ENCODE results near the gene TCF7L1.

Gene TCF7L1

DNA sequence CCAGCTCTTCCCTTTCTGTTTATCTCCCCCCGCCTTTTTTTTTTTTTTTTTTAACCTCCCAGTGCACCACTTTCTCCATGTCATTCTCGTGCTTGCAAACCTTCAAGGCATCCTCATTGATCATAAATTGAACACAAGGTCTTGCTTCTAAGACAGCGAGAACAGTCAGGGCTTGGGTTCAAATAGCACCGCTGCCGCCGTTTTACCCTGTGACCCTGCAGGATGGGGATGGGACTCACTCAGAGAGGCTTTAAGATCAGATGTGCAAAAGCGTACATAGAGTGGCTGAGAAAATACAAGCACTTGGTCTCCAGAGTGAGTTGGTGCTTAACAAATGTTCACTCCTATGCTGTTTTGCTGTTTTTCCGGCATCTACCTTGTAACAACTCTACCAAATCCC lies 93.6 kb downstream of the TCF7L1 start:
- no peak for DNase-seq (ENCODE audit: low read depth in 2 of 2)

DNA sequence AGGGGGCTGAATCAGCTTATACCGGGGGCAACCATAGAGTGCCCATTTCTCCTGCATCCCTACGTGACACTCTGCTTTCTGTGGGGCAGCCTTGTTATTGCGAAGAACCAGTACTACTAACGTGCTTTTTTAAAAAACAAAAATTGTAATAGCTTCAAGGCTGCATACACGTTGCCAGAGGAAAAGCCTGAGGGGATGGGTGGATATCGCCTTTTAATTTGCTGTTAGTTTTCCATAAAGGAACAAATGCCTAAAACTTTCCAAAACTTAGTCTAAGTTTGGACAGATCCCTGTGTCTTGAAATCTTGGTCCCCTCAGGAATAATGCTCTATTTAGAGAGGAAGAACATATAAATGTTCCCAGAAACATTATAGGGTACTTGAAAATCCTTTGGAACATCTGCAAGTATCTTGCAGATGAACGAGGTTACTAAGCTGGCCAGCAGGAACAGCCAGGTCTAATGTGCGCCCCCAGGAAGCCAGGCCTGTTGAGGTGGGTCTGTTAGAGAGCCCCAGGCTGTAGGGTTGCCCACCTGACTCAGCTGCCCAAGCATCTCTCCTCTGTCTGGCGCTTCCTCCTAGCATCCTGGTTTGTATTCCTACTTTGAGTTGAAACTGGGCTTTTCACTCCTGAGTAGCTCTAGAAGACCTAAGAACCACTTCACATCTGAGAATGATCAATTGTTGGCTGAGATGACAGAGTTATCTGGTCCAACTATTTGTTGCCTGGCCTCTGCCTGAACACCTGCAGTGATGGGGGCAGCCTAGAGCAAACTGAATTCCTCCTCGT lies 97.7 kb downstream of the TCF7L1 start:
- no peak for DNase-seq (ENCODE audit: low read depth in 2 of 2)

DNA sequence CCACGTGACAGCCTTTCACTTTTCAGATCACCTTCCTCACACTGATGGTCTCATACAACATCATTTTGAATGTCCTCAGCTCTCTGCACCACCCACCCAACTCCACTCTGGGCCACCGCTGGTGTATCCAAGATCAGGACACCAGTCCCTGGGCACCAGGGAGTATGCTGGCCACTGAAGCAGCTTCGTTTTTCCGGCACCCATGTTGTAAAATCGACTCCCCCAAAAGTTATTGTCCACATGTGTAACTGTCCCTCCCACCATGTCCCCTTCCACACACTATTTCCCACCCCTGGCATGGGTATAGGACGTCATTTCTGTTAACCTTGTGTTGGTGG lies 98.2 kb downstream of the TCF7L1 start:
- no peak for DNase-seq (ENCODE audit: low read depth in 2 of 2)

DNA sequence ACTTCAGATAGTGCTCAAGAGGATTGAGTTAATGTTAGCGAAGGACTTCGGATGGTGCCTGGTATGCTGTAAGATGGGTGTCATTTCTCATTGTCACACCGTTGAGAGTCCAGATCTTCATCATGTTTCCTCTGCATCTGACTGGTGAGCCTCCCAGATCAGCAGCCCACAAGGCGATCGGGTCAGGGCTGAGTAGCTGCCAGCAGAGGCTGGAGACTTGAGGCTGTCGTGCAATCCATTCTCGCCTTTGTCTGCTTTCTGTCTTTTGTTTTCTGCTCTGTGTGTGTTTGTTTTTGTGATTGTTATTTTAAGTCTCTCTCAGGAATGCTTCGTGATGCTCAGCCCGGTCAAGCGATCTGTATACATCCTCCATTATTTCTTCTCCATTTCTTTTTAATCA lies 98.8 kb downstream of the TCF7L1 start:
- no peak for DNase-seq (ENCODE audit: low read depth in 2 of 2)

DNA sequence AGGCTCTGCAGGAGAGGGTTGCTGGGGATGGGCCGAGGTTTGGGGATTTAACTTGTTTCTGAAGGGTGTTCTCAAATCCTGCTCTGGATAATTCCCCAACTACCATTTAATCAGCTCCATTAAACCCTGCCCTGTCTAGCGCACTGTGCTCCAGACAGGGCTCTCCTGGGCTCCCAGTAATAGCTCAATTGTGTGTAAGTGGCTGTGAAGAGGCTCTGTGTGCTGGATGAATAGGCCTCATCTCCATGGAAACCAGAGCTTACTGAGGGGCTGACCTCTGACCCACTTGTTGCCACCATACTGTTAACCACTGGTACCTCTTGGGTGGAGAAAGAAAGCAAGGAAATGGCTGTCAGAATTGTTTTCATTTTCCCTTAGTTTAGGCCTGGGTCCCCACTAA lies 101.7 kb downstream of the TCF7L1 start:
- DNase-seq (ENCODE audit: low read depth in 2 of 2): no peak

DNA sequence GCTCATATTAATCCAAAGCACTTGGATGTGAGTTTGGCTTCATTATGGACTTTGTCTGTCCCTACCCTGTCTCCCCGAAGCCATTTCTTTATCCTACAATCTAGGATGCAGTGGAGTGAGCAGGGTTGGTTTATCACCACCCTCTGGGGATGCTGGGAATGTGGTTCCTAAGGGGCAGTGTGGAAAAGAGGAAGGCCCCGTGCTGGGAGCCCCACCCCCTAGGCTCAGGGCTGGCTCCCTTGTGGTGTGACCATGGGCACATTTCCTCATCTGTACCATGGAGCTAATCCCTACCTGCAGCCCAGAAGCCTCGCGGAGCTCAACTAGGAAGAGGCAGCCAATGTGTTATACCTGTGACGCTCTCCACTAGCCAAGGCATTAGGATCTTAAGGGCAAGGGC lies 102.1 kb downstream of the TCF7L1 start:
- DNase-seq (ENCODE audit: low read depth in 2 of 2): no peak

DNA sequence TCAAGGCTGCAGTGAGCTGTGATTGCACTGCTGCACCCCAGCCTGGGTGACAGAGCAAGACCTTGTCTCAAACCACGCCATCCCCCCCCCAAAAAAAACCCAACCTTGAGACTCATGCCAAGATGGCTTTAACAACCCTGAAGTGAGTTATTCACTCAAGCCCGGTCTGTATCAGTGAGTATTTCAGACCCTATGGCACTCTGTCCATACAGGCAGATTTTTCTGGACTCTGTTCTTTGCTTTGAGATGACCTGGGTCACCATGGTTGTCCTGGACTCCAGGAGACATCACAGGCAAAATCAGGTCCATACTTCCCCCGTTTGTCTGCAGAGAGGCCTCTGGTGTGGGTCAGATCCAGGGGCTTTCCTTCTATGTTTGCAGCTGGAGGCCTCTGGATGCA lies 102.9 kb downstream of the TCF7L1 start:
- DNase-seq (ENCODE audit: low read depth in 2 of 2): no peak

DNA sequence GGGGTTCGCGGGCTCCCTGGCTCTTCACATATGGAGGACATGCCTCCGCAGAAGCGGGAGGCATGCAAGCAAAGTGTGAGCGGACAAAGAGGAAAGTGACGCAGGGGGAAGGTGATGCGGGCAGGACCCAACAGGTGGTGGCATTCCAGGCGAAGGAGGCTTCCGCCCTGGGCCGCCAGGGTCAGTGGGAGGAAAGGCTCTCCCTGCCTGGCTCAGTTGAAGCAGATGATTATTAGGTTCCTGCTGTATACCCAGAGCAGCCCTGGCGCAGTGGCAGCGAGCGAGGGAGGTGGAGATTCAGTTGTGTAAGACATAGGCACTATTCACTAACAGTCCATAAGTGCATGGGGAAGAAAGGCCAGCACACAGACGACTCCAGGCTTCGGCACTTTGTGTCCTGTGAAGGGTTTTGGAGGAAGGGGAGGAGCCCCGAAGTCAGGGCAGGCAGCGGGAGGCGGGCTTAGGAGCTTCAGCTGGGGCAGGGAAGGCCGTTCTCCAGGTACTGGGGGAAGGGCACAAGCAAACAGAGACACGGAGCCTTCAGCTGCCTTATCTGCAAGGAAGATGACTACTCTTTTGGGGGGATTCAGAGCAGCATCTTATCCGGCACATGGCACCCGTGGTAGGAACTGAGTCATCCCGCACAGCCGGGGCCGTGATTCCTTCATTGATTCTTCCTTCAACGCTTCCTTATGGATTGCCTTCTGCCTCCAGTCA lies 104.8 kb downstream of the TCF7L1 start:
- no peak for DNase-seq (ENCODE audit: low read depth in 2 of 2)

DNA sequence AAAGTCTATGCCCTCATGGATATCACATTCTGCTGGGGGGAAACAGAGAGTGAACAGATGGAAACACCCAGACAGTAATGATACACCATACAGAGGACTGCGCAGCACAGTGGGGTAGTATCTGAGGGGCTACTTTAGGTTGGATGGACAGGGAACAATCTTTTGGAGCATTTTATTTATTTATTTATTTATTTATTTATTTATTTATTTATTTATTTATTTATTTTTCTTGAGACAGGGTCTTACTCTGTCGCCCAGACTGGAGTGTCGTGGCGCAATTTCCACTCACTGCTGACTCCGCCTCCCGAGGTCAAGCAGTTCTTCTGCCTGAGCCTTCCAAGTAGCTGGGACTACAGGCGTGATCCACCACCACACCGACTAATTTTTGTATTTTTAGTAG lies 105.4 kb downstream of the TCF7L1 start:
- no peak for DNase-seq (ENCODE audit: low read depth in 2 of 2)

DNA sequence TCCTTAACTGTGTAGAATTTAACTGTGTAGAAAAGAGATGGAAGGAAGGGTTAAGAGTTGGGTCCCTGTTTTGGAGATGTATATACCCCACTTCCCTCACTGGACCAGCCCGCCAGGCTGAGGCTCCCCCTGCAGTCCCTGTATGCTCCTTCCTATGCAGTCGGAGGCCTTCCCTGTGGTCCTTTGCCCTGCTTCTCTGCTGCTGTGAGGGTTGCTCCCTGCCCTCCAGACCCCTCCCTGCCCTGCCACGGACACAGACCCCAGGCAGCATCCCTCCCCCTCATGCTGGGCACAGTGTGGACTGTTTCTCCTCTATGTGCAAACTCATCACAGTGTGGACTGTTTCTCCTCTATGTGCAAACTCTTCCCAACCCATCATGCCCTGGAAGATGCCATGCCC lies 105.9 kb downstream of the TCF7L1 start:
- no peak for DNase-seq (ENCODE audit: low read depth in 2 of 2)

DNA sequence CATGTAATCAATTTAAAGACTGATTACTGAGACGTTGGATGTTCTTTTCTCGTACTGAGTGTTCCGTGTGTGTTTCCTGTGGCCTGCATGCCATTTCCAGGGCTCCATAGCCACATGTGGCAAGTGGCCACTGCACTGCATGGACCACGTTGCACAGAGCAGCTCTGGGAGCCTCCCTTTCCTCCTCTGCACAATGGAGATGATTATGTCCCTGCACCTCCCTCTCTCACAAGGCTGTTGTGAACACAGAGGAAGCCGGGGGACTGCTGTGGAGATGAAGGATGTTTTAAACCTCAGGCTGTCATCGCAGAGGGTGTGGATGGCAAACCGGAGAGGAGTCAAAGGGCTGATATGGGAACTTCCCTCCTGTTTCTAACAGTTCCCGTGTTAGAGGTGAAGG lies 106.9 kb downstream of the TCF7L1 start:
- no peak for DNase-seq (ENCODE audit: low read depth in 2 of 2)

DNA sequence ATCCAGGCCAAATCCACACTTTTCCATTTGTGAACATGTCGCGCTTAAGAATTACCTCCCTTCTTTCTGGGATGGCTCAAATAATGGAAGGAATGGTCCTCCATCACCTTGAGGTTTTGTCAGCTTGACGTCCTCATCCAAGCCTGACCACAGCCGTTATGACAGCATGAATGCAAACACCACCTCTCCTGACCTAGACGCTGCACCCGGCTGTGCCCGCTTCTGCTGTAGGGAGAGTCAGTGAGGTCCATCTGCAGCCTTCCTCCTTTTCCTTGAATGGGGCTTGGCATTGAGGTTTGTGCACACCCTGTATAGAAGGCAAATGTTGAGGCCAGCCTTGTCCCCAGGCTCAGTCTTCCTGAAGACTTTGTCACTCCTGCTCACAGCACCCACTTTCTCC lies 109.1 kb downstream of the TCF7L1 start:
- no peak for DNase-seq (ENCODE audit: low read depth in 2 of 2)

DNA sequence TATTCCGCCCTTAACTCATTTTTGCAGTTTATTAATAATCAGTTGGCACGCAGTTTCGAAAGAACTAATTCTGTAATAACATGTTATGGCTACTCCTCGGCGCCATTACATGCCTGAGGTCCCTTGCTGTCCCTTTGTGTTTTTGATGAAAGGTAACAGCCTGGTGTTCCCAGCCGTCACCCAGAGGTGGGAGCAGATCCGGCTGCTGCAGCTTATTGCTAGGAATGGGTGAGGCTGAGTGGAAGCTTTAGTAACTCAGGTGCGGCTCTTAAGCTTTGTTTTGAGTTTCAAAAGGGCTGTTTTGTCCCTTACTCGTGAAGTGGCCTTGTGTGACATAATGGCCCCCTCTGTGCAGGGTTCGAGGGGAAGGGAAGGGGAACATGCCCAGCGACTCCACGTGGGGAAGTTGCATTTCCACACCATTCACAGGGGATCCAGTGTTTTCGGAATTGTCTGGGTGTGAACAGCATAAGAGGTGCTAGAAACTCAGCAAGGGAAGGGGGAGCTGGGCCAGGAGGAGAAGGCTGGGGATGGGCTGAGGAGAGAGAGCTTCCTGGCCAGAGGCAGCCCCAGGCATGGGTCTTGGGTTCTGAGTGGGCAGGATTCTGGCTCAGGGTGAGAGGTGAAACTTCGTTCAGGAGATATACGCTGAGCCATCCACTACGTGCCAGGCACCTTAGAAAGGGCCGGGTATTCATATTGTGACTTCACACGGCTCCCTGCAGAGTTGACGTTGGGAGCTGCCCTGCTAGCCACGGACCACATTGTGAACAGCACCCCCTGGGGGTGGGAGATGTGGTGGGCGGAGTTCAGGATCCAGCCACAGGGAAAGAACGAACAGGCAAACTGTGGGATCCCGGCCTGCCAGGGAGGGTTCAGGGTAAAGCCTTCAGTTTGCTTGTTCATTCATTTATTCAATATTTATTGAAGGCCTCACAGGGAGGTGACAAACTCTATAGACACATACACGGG lies 110.2 kb downstream of the TCF7L1 start:
- DNase-seq (ENCODE audit: low read depth in 2 of 2): peak; percentile 6 to 10

DNA sequence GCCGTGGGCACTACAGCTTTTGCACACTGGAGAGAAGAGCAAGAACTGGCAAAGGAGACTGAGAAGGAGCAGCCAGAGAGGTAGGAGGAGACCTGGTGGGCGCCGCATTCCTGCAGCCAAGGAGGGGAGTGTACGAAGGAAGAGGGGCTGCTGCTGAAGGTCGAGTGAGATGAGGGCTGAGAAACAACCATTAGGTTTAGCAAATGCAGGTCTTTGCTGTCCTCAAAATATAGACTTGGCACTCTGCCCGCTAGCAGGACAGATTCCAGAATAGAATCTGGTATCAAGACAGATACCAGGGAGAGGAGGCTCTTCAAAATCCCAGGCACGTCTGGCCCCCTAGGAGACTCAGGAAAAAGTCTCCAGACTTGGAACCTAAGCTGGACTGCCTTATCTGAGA lies 111.6 kb downstream of the TCF7L1 start:
- DNase-seq (ENCODE audit: low read depth in 2 of 2): no peak

DNA sequence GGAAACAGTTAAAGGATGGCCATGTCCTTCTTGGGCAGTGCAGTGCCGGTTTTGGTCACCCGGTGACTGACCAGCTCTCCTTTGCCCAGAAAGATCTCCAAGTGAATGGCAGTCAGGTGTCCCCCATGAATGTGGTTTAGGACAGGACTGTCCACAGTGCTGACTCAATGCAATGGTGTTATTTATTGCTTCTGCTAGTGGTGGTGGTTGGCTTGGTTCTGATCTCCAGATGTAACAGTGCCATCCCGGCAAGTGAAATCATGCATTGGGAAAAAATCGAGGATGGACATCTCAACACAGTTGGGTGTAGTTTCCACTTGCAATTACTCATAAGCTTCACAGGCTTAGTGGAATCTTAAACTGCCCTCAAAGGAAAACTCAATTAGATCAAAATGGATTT lies 112.7 kb downstream of the TCF7L1 start:
- no peak for DNase-seq (ENCODE audit: low read depth in 2 of 2)

DNA sequence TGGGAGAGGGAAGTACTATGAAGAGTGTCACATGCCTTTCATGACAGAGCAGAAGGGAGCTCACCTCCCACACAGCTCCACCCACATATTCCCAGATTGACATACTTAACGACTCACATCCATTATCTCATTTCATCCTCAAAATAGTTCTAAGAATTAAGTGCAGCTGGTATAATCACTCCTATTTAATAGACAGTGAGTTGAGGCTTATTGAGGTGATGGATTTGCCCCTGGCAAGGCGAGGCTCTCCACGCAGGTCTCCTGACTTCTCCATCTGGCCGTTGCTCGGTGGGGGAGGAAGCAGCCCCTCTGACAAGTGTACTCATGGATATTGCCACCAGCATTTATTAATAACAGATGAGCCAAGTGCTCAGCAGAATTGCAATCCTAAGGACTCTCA lies 113.2 kb downstream of the TCF7L1 start:
- DNase-seq (ENCODE audit: low read depth in 2 of 2): no peak

DNA sequence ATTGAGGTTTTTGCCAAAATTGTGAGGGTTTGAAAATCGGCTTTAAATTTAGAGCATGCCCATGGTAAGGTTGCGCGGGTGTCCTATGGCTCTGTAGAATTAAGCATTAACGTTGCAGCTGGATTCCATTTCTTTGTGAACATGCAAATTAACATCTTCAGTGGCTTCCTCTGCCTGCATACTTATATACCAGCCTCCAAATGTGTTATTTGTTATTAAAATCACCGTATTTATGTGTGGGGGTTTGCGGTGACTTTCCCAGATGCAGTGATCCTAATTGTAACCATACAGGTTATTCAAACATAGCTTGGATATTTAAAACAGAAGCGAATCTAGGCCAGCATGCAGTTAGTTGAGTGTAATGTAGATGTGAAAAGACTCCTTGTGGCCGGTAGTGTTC lies 114.4 kb downstream of the TCF7L1 start:
- no peak for DNase-seq (ENCODE audit: low read depth in 2 of 2)

DNA sequence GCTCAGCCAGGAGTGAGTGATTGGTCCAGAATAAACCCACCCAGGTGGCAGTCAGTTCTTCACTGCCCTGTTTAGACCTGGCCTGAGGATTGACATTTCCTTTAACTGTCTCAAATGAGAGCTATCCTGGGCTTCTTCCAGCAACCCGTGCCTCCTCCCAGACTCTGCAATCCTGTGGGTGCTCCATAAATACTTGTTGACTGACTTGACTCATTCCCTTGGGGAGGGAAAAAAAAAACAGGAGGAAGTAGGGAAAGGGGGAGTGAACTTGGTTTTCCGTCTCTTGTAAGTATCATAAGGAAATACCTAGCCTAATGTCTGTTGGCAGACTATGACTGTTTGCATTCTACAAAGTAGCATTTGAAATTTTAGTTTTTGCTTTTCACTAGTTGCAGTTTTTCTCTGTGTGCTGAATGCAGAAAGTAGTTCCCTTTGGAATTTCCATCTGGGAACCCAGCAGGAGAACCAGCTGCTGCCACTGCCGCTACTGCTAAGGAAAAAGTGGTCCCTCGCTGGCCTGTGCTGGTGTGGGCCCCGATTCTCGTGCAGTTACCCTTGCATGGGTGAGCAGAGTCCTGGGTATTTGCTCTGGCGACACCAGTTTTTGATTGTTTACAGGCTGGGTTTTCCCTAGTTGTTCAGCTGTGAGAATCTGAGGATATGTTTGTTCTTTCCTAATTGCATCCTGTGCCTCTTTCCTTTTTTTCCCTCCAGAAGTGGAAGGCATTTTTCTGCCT lies 115.7 kb downstream of the TCF7L1 start:
- DNase-seq (ENCODE audit: low read depth in 2 of 2): no peak

DNA sequence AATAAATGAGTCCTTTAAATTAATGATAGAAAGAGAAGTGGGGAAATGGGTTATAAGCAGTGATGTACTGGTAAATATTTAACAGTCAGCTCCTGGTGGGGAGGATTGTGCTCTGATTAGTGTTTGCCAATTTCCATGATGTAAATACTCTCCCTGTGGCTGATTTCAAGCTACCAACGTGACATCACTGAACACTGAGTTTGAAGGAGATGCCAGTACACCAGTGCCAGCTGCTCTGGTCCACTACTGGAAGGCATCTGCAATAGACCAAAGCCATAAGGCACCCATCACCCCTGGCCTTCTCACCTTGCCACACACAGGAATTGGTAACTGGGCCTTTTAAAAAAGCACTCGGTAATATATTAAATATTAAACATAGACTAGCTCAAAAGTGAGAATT lies 116.9 kb downstream of the TCF7L1 start:
- DNase-seq (ENCODE audit: low read depth in 2 of 2): no peak

DNA sequence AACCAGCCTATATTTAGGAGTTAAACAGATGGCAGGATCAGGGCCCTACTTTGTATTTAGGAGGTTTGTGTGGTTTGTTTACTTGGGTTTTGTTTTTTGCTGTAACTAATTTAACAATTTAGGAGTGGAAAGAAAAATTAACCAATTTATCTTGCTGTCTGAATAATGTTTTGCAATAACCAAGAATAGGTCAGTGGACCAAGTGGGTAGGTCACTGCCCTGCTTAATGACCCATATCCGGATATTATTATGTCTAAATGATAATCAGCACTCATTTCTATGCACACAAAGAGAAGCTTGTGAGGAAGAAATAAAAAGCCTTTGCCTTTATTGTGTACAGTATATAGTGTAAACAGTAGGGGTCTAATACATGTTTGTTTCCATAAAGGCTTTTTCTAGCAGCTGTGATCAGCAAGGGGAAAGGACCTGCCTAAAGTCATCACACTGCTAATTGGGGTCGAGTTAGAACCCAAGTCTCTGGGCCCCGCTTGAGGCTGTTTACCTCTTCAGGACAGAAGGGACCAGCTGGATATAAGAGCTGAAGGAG lies 118.0 kb downstream of the TCF7L1 start:
- no peak for DNase-seq (ENCODE audit: low read depth in 2 of 2)

DNA sequence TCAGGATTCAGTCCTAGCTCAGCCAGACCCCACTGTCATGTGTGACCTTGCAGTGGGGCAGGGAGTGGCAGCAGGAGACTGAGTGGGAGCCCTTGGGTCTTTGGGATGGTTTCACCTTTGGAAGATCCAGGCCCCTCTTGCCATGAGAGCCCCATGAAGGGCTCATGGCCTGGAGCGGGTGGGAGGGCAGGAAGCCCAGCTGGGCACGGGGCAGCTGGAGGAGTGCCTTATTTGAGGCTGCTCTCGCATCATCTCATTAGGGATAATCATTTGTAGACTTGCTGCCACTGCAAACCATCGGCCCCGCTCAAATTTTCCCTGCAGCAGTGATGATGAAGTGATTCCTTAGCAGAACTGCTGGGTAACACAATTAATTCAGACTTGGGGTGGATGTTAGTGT lies 120.7 kb downstream of the TCF7L1 start:
- DNase-seq (ENCODE audit: low read depth in 2 of 2): no peak

Measured in stimulated activated CD4-positive, alpha-beta T cell treated with anti-CD3 and anti-CD28 coated beads, Interleukin-15, amount 100 ng/mL, for 48 hours (primary cell).